HG03575 (cell line): ENCODE measurements around the gene PAQR4.

Experiments used
- ATAC-seq: cut with Tn5 transposase; IDR thresholded peaks from one replicate; pipeline ENCODE4 v1.9.1; 2021; ENCODE audit not compliant: unreplicated experiment, insufficient number of reproducible peaks, low FRiP score; ENCODE audit errors: extremely low read depth

PAQR4 gene

GRCh38 chr16:2992383-2993081, 23.4 kb downstream of the PAQR4 start:
- no peak for ATAC-seq

- no peak for ATAC-seq
Observed at GRCh38 chr16:2996298-2996697, 27.1 kb downstream of the PAQR4 start.

GRCh38 chr16:2999929-3000328, 30.8 kb downstream of the PAQR4 start:
- no peak for ATAC-seq

GRCh38 chr16:3000540-3000939, 31.4 kb downstream of the PAQR4 start:
- ATAC-seq = no peak

- ATAC-seq = no peak
Observed at GRCh38 chr16:3001316-3001715, 32.2 kb downstream of the PAQR4 start.

GRCh38 chr16:3003582-3004270, 34.6 kb downstream of the PAQR4 start:
- ATAC-seq = peak; percentile 94

GRCh38 chr16:3004319-3004718, 35.2 kb downstream of the PAQR4 start:
- no peak for ATAC-seq

GRCh38 chr16:3004781-3005284, 35.7 kb downstream of the PAQR4 start:
- ATAC-seq = no peak

GRCh38 chr16:3007059-3007956, 38.2 kb downstream of the PAQR4 start:
- ATAC-seq = no peak

- ATAC-seq = no peak
Observed at GRCh38 chr16:3007957-3008689, 39.0 kb downstream of the PAQR4 start.

GRCh38 chr16:3008690-3009037, 39.5 kb downstream of the PAQR4 start:
- no peak for ATAC-seq

GRCh38 chr16:3009568-3010390, 40.6 kb downstream of the PAQR4 start:
- no peak for ATAC-seq

- no peak for ATAC-seq
Observed at GRCh38 chr16:3010510-3010909, 41.4 kb downstream of the PAQR4 start.

- ATAC-seq = no peak
Observed at GRCh38 chr16:3012246-3012645, 43.1 kb downstream of the PAQR4 start.

- no peak for ATAC-seq
Observed at GRCh38 chr16:3012828-3013420, 43.8 kb downstream of the PAQR4 start, which contains the start of gene CLDN9. Gene CLDN9, plus strand, starts transcription at chr16:3012923. Its CDS starts 440 bp downstream, at chr16:3013363.

- ATAC-seq = no peak
Observed at GRCh38 chr16:3013491-3013951, 44.4 kb downstream of the PAQR4 start.

- ATAC-seq = no peak
Observed at GRCh38 chr16:3013998-3014690, 45.0 kb downstream of the PAQR4 start.
